H1 (cell line): ENCODE results near the gene HOOK1. TPM values are rescaled to one million over a fixed set of nuclear protein-coding genes. Genes with fewer than 3 reads are reported as not detected.

Source experiments
- CTCF ChIA-PET: fragments of 300-600 bp; sonication (Branson Sonifier 250); formaldehyde crosslinking; loops from one replicate; lab custom pipeline; 2021; ENCODE audit not compliant: partially characterized antibody; lab: Charles Lee
- POLR2A ChIA-PET: fragments of 300-600 bp; sonication (Branson Sonifier 250); formaldehyde crosslinking; loops from one replicate; lab custom pipeline; 2021; ENCODE audit warnings: inconsistent platforms; ENCODE audit not compliant: partially characterized antibody; lab: Charles Lee
- DNase-seq, 2 experiments: peaks; one replicate each; pipeline versions ENCODE4 v3.0.0 to v3.0.0-alpha.2; 2010 to 2022; ENCODE audit warnings: low spot score in 2 of 2, low read depth in 1 of 2, mixed read lengths in 1 of 2
- FAIRE-seq: peaks from 2 replicates; lab custom pipeline; 2011; peaks lifted over from hg19 to GRCh38; lab: Jason Lieb, UNC
- H2AFZ ChIP-seq: 2 replicates; pipeline ENCODE4 v1.8.1; 2012; ENCODE audit warnings: low read length, inconsistent platforms
- H2AK5ac ChIP-seq: 2 replicates; pipeline ENCODE4 v1.6.1; 2013; ENCODE audit warnings: low read depth, low read length
- H2BK120ac ChIP-seq: replicated peaks from 2 replicates; pipeline ENCODE3; 2013; ENCODE audit warnings: low read depth, low read length, inconsistent platforms
- H2BK12ac ChIP-seq: 2 replicates; pipeline ENCODE4 v1.6.1; 2013; ENCODE audit warnings: low read depth, low read length
- H2BK15ac ChIP-seq: 2 replicates; pipeline ENCODE4 v1.6.1; 2013; ENCODE audit warnings: low read length
- H2BK20ac ChIP-seq: 2 replicates; pipeline ENCODE4 v1.6.1; 2013; ENCODE audit warnings: low read length
- H2BK5ac ChIP-seq: 2 replicates; pipeline ENCODE4 v1.6.1; 2013; ENCODE audit warnings: low read depth, low read length
- H3K14ac ChIP-seq: 2 replicates; pipeline ENCODE4 v1.6.1; 2013; ENCODE audit warnings: inconsistent platforms; ENCODE audit not compliant: insufficient read length
- H3K18ac ChIP-seq: 2 replicates; pipeline ENCODE4 v1.6.1; 2013; ENCODE audit warnings: low read length; ENCODE audit errors: extremely low read depth
- H3K23ac ChIP-seq: 2 replicates; pipeline ENCODE4 v1.6.1; 2013; ENCODE audit warnings: inconsistent platforms; ENCODE audit not compliant: insufficient read length
- H3K23me2 ChIP-seq: 2 replicates; pipeline ENCODE4 v1.6.1; 2013; ENCODE audit warnings: low read depth, low read length
- H3K27ac ChIP-seq: 2 replicates; pipeline ENCODE4 v1.6.1; 2011; ENCODE audit warnings: low read depth, low read length, inconsistent platforms
- H3K27me3 ChIP-seq, 4 experiments: replicated peaks in 1 of 4; 1 replicate in 1 of 4; 2 replicates in 3 of 4; pipeline versions ENCODE4 v1.6.1 to v1.8.1; 2011 to 2013; ENCODE audit warnings: low read length in 3 of 4, mild to moderate bottlenecking in 3 of 4, inconsistent platforms in 2 of 4, mixed read lengths in 2 of 4, moderate library complexity in 1 of 4; ENCODE audit not compliant: control insufficient read depth in 3 of 4, insufficient read depth in 3 of 4; ENCODE audit errors: extremely low read depth in 1 of 4
- H3K36me3 ChIP-seq, 4 experiments: 2 replicates each; pipeline versions ENCODE4 v1.6.1 to v1.8.1; 2011 to 2013; ENCODE audit warnings: mild to moderate bottlenecking in 4 of 4, low read length in 3 of 4, moderate library complexity in 2 of 4, control low read depth in 1 of 4, inconsistent platforms in 1 of 4; ENCODE audit not compliant: insufficient read depth in 4 of 4, control insufficient read depth in 2 of 4
- H3K4ac ChIP-seq: replicated peaks from 2 replicates; pipeline ENCODE3; 2013; ENCODE audit warnings: low read length, low read depth, mixed read lengths, inconsistent platforms; ENCODE audit not compliant: insufficient read length
- H3K4me1 ChIP-seq, 4 experiments: replicated peaks in 1 of 4; 1 replicate in 1 of 4; 2 replicates in 3 of 4; pipeline versions ENCODE4 v1.6.1 to v1.8.1; 2011 to 2013; ENCODE audit warnings: low read length in 3 of 4, inconsistent platforms in 2 of 4, mixed read lengths in 1 of 4; ENCODE audit not compliant: insufficient read depth in 4 of 4, control insufficient read depth in 3 of 4
- H3K4me2 ChIP-seq, 2 experiments: 2 replicates each; pipeline versions ENCODE4 v1.6.1 to v1.8.1; 2011 to 2013; ENCODE audit warnings: low read depth in 2 of 2, low read length in 2 of 2, control low read depth in 1 of 2, inconsistent platforms in 1 of 2, mild to moderate bottlenecking in 1 of 2; ENCODE audit not compliant: insufficient read depth in 1 of 2
- H3K4me3 ChIP-seq, 4 experiments: fragments of 200-600, 300-600 bp in 1 of 4; sonication (generic), shearing (Covaris generic), sonication (Bioruptor Twin) in 1 of 4; 2 replicates each; pipeline versions ENCODE4 v1.5.1 to v1.8.1; 2011 to 2016; ENCODE audit warnings: low read length in 4 of 4, low read depth in 3 of 4, control low read depth in 2 of 4, inconsistent platforms in 2 of 4, mild to moderate bottlenecking in 2 of 4, mixed read lengths in 1 of 4, moderate library complexity in 1 of 4; ENCODE audit not compliant: insufficient read depth in 2 of 4; ENCODE audit errors: extremely low read depth in 1 of 4
- H3K56ac ChIP-seq: replicated peaks from 2 replicates; pipeline ENCODE3; 2013; ENCODE audit warnings: low read depth, mild to moderate bottlenecking, mixed read lengths, low read length, inconsistent platforms; ENCODE audit not compliant: insufficient read length
- H3K79me1 ChIP-seq: 2 replicates; pipeline ENCODE4 v1.6.1; 2013; ENCODE audit warnings: low read depth, low read length, control low read depth
- H3K79me2 ChIP-seq, 2 experiments: 2 replicates each; pipeline versions ENCODE4 v1.6.1 to v1.8.1; 2012 to 2013; ENCODE audit warnings: low read length in 2 of 2, mild to moderate bottlenecking in 2 of 2, inconsistent platforms in 1 of 2; ENCODE audit not compliant: insufficient read depth in 2 of 2, control insufficient read depth in 1 of 2
- H3K9ac ChIP-seq, 4 experiments: replicated peaks in 1 of 4; 1 replicate in 1 of 4; 2 replicates in 3 of 4; pipeline versions ENCODE4 v1.6.1 to v1.8.1; 2011 to 2013; ENCODE audit warnings: low read depth in 3 of 4, low read length in 3 of 4, control low read depth in 2 of 4, mild to moderate bottlenecking in 2 of 4, moderate library complexity in 2 of 4, inconsistent platforms in 1 of 4; ENCODE audit errors: extremely low read depth in 1 of 4
- H3K9me3 ChIP-seq, 2 experiments: 2 replicates each; pipeline versions ENCODE4 v1.6.1 to v1.8.1; 2012 to 2013; ENCODE audit warnings: mild to moderate bottlenecking in 2 of 2, moderate library complexity in 2 of 2, control low read depth in 1 of 2, inconsistent platforms in 1 of 2, low read depth in 1 of 2, low read length in 1 of 2, mixed read lengths in 1 of 2; ENCODE audit not compliant: insufficient read depth in 2 of 2
- H4K20me1 ChIP-seq, 2 experiments: replicated peaks in 1 of 2; 2 replicates each; pipeline versions ENCODE3 to v1.8.1; 2011 to 2013; ENCODE audit warnings: inconsistent platforms in 2 of 2, low read length in 2 of 2, mild to moderate bottlenecking in 1 of 2; ENCODE audit not compliant: insufficient read depth in 2 of 2, control insufficient read depth in 1 of 2
- H4K5ac ChIP-seq: 2 replicates; pipeline ENCODE4 v1.6.1; 2013; ENCODE audit warnings: low read length, low read depth, mixed read lengths, inconsistent platforms; ENCODE audit not compliant: insufficient read length
- H4K8ac ChIP-seq: 2 replicates; pipeline ENCODE4 v1.8.0; 2013; ENCODE audit warnings: mild to moderate bottlenecking, moderate library complexity, low read length, inconsistent platforms; ENCODE audit not compliant: insufficient read depth; ENCODE audit errors: extremely low read depth
- H4K91ac ChIP-seq: replicated peaks from 2 replicates; pipeline ENCODE3; 2013; ENCODE audit warnings: low read length, mixed read lengths, inconsistent platforms; ENCODE audit not compliant: insufficient read length
- BCL11A ChIP-seq, 2 experiments: IDR thresholded peaks; one replicate each; pipeline ENCODE4 v1.6.1; 2011; ENCODE audit warnings: low read depth in 2 of 2, low read length in 2 of 2, mild to moderate bottlenecking in 2 of 2
- CBX8 ChIP-seq: fragments of 300-800, 300-1000 bp; sonication (generic); IDR thresholded peaks from 2 replicates; pipeline ENCODE4 v1.7.1; 2016; ENCODE audit warnings: low read depth, low read length, borderline replicate concordance
- FOSL1 ChIP-seq: IDR thresholded peaks from 2 replicates; pipeline ENCODE4 v1.6.1; 2011; ENCODE audit warnings: mild to moderate bottlenecking, low read depth, low read length, moderate library complexity; ENCODE audit not compliant: insufficient read depth
- RFX5 ChIP-seq: IDR thresholded peaks from 2 replicates; pipeline ENCODE4 v1.6.1; 2011; ENCODE audit warnings: low read depth, low read length, improper control_type of control experiment, borderline replicate concordance
- YY1 ChIP-seq: IDR thresholded peaks from 2 replicates; pipeline ENCODE4 v1.6.1; 2011; ENCODE audit warnings: low read depth, mild to moderate bottlenecking, low read length
- WGBS, 2 experiments: shearing (Covaris generic) in 1 of 2; methylation state at CpG; one replicate each; pipeline versions ENCODE4 v1.1.6 to v1.1.7; 2013 to 2015; ENCODE audit warnings: low lambda C conversion rate in 2 of 2, mixed read lengths in 2 of 2, inconsistent platforms in 1 of 2, low coverage in 1 of 2, missing lambda C conversion rate in 1 of 2; ENCODE audit not compliant: insufficient replicate concordance in 2 of 2, insufficient coverage in 1 of 2, insufficient read length in 1 of 2; ENCODE audit errors: extremely low coverage in 1 of 2, missing lambda C conversion rate in 1 of 2; 5-methylcytosine and 5-hydroxymethylcytosine counted together
- long read RNA-seq, 2 experiments: library from RNA in 1 of 2; library from capped mRNA in 1 of 2; stranded (forward); transcript quantifications; one replicate each; pipeline ENCODE4 v2.0.0, GENCODE V29; 2021; ENCODE audit warnings: inconsistent platforms in 1 of 2
- polyA minus RNA-seq, 3 experiments: library from RNA; depleted of rRNA, polyadenylated mRNA; stranded (reverse); fragments of >200 nt; gene quantifications; 1 replicate in 2 of 3; 2 replicates in 1 of 3; pipeline ENCODE4 v1.2.3, GENCODE V29; 2011
- polyA plus RNA-seq, 7 experiments: library from polyadenylated mRNA; depleted of rRNA in 3 of 7; stranded (reverse) in 5 of 7; unstranded in 2 of 7; fragments of >200 nt in 5 of 7; fragments of 200-250 nt in 2 of 7; gene quantifications; 1 replicate in 5 of 7; 2 replicates in 1 of 7; 4 replicates in 1 of 7; pipeline versions ENCODE4 v1.2.1 to v1.2.3, GENCODE V29; 2011 to 2013; ENCODE audit warnings: missing spikeins in 2 of 7, mixed read lengths in 2 of 7
- total RNA-seq: library from RNA; stranded (reverse); fragmentation: NEBNext Ultra II Directional; extraction: Animal tissue kit (Norgen Biotek cat#: 25700); gene quantifications from 2 replicates; pipeline ENCODE4 v1.2.1, GENCODE V29; 2021
- TF ChIP-seq, protein P1 (sequence below): IDR thresholded peaks from 2 replicates; pipeline ENCODE4 v1.6.1; 2012; ENCODE audit warnings: inconsistent platforms

HOOK1 gene
- total RNA-seq, result 34.5 and 39.5 TPM in 2 replicates
- 2.9 and 5.6 TPM in 2 replicates for polyA plus RNA-seq (2011; rRNA removed)
- 8.2 TPM for polyA plus RNA-seq (2011; cell fraction: cytosol; rRNA removed)
- polyA plus RNA-seq (2011; cell fraction: nucleus; rRNA removed), result 4.1 TPM
- 11.5 to 25.0 TPM (median 18.0 TPM) in 4 replicates for polyA plus RNA-seq (2012, experiment 1 of 2)
- polyA plus RNA-seq (2012, experiment 2 of 2), result 3.0 TPM
- 21.6 TPM for polyA plus RNA-seq (2013, experiment 1 of 2)
- 18.2 TPM for polyA plus RNA-seq (2013, experiment 2 of 2)
- polyA minus RNA-seq (2011; rRNA and poly(A)+ RNA removed), result 8.7 and 9.0 TPM in 2 replicates
- 14.9 TPM for polyA minus RNA-seq (2011; cell fraction: cytosol; rRNA and poly(A)+ RNA removed)
- 22.5 TPM for polyA minus RNA-seq (2011; cell fraction: nucleus; rRNA and poly(A)+ RNA removed)
- long read RNA-seq, experiment 1, full-length matches to known transcripts, result 1 of 40 reads
- long read RNA-seq, experiment 1, partial matches to known transcripts, result 37 of 40 reads
- long read RNA-seq, experiment 1, other reads (novel, unspliced or antisense), result 2 of 40 reads
- long read RNA-seq, experiment 2, partial matches to known transcripts, result 2 of 2 reads
- long read RNA-seq, experiment 2, other reads (novel, unspliced or antisense), result 0 of 2 reads

DNA sequence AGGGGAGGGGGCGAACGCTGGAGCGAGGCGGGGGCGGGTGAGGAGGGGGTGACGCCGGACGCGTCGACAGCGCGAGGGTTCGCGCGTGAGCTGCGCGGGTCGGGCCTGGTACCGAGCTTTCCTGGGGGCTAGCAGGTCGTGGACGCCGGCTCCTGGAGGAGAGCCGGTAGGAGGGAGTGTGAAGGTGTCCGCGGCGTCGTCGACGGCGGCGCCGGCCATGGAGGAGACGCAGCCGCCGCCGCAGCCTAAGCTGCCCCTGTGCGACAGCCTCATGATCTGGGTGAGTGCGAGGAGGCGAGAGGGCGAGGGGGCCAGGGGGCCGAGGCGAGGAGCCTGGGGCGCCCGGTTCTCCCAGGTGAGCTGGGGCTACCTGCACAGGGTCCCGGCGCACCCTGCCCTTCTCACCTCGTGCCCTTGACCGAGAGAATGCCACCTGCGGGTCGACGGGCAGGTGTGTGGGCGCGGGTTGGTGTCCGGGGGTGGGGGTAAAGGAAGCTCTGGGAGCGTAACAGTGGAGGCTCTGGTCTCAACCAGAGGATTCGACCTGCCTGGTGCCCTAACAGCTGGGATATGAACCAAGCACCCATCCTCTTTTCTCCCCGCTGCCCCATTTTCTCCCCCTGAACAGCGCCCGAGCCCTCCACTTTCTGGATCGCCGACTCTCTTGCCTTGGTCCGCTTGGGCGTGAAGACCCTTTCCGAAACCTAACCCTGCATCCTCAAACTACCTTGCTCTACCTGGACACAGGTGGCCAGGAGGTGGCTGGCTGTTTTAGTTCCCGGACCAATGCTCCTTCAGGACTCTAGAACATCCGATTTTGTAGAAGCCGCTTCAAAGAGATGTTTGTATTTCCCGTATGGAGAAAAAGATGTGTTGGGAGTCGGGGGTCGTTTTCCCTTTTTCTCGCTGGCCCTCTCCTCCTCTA is at the start of gene HOOK1:
TSS of gene HOOK1 (plus strand) at position 49 of the 925 bp plus-strand sequence. CDS start at position 218, 169 bp downstream.
- peak within 1 kb of the TSS; percentile 57; the same call in 1 of the 2 replicates for H3K27ac ChIP-seq
- H3K23me2 ChIP-seq, result peaks cover 7% of the 10 kb centered on the region; the same call in 1 of the 2 replicates
- WGBS, 2 experiments, result 6% methylated on average over 32 of the region's 71 CpGs; no CpG with 5 or more reads in 1 of the 2 experiments
- H3K27me3 ChIP-seq, result 0 out of 7 replicates have a peak, but pooled peaks cover 0 to 2% (median 0%) of the 10 kb centered on the region in 4 experiments
- H3K56ac ChIP-seq, result no peak within 1 kb of the TSS
- no peak within 1 kb of the TSS for H2BK20ac ChIP-seq
- POLR2A ChIA-PET, result interaction anchor here (1.6 to 2.0 kb wide), 3 partner anchors 10 to 20 kb away, joined by 3 to 5 read pairs (median 4); no protein-coding TSS in a partner anchor
- no peaks in the 10 kb centered on the region for H3K9me3 ChIP-seq
- peak within 1 kb of the TSS; percentile 22; the same call in 1 of the 2 replicates for H3K18ac ChIP-seq
- peak within 1 kb of the TSS; percentile 40; the same call in 1 of the 2 replicates for H2BK15ac ChIP-seq
- H3K4ac ChIP-seq, result no peak within 1 kb of the TSS
- H3K14ac ChIP-seq, result no peak within 1 kb of the TSS
- H2BK5ac ChIP-seq, result peak within 1 kb of the TSS; percentile 49; the same call in 1 of the 2 replicates
- H2BK120ac ChIP-seq, result no peak within 1 kb of the TSS
- H3K4me2 ChIP-seq, result peak within 1 kb of the TSS; percentile 69 to 97
- H3K36me3 ChIP-seq, result no peaks in the 10 kb centered on the region
- 0 out of 2 replicates have a peak within 1 kb of the TSS, but pooled peaks have one; percentile 62 for H2BK12ac ChIP-seq
- DNase-seq (peak; percentile 5 to 86), FAIRE-seq (peak; percentile 36)
- H3K4me3 ChIP-seq, result peak within 1 kb of the TSS; percentile 66 to 97 (median 74)
- peaks cover 0 to 14% (median 0%) of the 10 kb centered on the region in 4 experiments; a peak in 3 of 7 replicates for H3K4me1 ChIP-seq
- peak within 1 kb of the TSS; percentile 92 for H4K8ac ChIP-seq
- H3K79me2 ChIP-seq, result peaks cover 0 to 47% of the 10 kb centered on the region in 2 experiments; a peak in 2 of 4 replicates
- H4K5ac ChIP-seq, result peak within 1 kb of the TSS; percentile 37
- H4K91ac ChIP-seq, result peak within 1 kb of the TSS; percentile 83
- H3K79me1 ChIP-seq, result no peaks in the 10 kb centered on the region; the same call in 1 of the 2 replicates
- H3K23ac ChIP-seq, result no peak within 1 kb of the TSS
- peak within 1 kb of the TSS; percentile 44 to 86 (median 64) for H3K9ac ChIP-seq
- no peaks in the 10 kb centered on the region for H4K20me1 ChIP-seq
- peak within 1 kb of the TSS; percentile 10; the same call in 1 of the 2 replicates for H2AFZ ChIP-seq
- CTCF ChIA-PET, result interaction anchor here (0.6 kb wide), 1 partner anchor 64 kb away, joined by 3 read pairs; no protein-coding TSS in a partner anchor
- no peak within 1 kb of the TSS for H2AK5ac ChIP-seq
- TF ChIP-seq FOSL1 (no peak), CBX8 (no peak), RFX5 (no peak), BCL11A (IDR thresholded peaks at IDR 0.05; ENCODE audit: low read depth in 2 of 2, low read length in 2 of 2) (no peak), YY1 (peak; percentile 42; the same call in 1 of the 2 replicates)
- TF ChIP-seq, protein P1, sequence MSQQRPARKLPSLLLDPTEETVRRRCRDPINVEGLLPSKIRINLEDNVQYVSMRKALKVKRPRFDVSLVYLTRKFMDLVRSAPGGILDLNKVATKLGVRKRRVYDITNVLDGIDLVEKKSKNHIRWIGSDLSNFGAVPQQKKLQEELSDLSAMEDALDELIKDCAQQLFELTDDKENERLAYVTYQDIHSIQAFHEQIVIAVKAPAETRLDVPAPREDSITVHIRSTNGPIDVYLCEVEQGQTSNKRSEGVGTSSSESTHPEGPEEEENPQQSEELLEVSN, result peak; percentile 84
